GM23338 (cell line): Measurements from ENCODE around the gene GATAD2A. TPM values are rescaled to one million over a fixed set of nuclear protein-coding genes. Genes with fewer than 3 reads are reported as not detected.

Experiments used
- ATAC-seq: fragments of 200-7000 bp; cut with Tn5 transposase; 3 replicates; pipeline ENCODE4 v1.9.1; 2020
- DNase-seq: peaks from one replicate; pipeline ENCODE4 v3.0.0-alpha.2; 2015; ENCODE audit warnings: low spot score
- H2AFZ ChIP-seq: fragments of 200-600 bp; sonication (generic); 2 replicates; pipeline ENCODE4 v1.8.0; 2016; ENCODE audit warnings: antibody characterized with exemption, mild to moderate bottlenecking, moderate library complexity
- H3F3A ChIP-seq: fragments of 200-600 bp; sonication (generic); replicated peaks from 2 replicates; pipeline ENCODE4 v1.8.0; 2017; ENCODE audit warnings: antibody characterized with exemption, mixed run types, low read depth
- H3K27ac ChIP-seq: fragments of 200-600 bp; sonication (generic); 2 replicates; pipeline ENCODE4 v1.6.1; 2016; ENCODE audit warnings: low read depth
- H3K27me3 ChIP-seq: fragments of 200-600 bp; sonication (generic); 2 replicates; pipeline ENCODE4 v1.8.0; 2016; ENCODE audit warnings: mild to moderate bottlenecking, mixed run types, moderate library complexity; ENCODE audit not compliant: insufficient read depth
- H3K36me3 ChIP-seq: fragments of 200-600 bp; sonication (generic); 2 replicates; pipeline ENCODE4 v1.8.0; 2016; ENCODE audit warnings: mild to moderate bottlenecking; ENCODE audit not compliant: insufficient read depth
- H3K4me1 ChIP-seq: fragments of 200-600 bp; sonication (generic); 2 replicates; pipeline ENCODE4 v1.8.0; 2016; ENCODE audit warnings: mild to moderate bottlenecking, moderate library complexity; ENCODE audit not compliant: insufficient read depth
- H3K4me2 ChIP-seq: fragments of 200-600 bp; sonication (generic); 2 replicates; pipeline ENCODE4 v1.7.1; 2017; ENCODE audit warnings: mixed run types
- H3K4me3 ChIP-seq: fragments of 200-600 bp; sonication (generic); 2 replicates; pipeline ENCODE4 v1.6.1; 2016; ENCODE audit warnings: mixed run types
- H3K79me2 ChIP-seq: fragments of 200-600 bp; sonication (generic); replicated peaks from 2 replicates; pipeline ENCODE4 v1.8.0; 2017; ENCODE audit warnings: mild to moderate bottlenecking; ENCODE audit not compliant: insufficient read depth
- H3K9me2 ChIP-seq: fragments of 200-600 bp; sonication (generic); 2 replicates; pipeline ENCODE4 v1.8.0; 2017; ENCODE audit not compliant: insufficient read depth
- H4K20me1 ChIP-seq: fragments of 200-600 bp; sonication (generic); replicated peaks from 2 replicates; pipeline ENCODE4 v1.8.0; 2017; ENCODE audit warnings: mild to moderate bottlenecking; ENCODE audit not compliant: insufficient read depth
- H3K27ac Mint-ChIP-seq: 2 replicates; pipeline ENCODE4 v1.8.0; 2020; ENCODE audit warnings: inconsistent platforms, mild to moderate bottlenecking, moderate library complexity, mixed read lengths
- H3K27me3 Mint-ChIP-seq: 3 replicates; pipeline ENCODE4 v1.8.0; 2022; ENCODE audit warnings: low read depth, mild to moderate bottlenecking, moderate library complexity, mixed read lengths, inconsistent platforms; ENCODE audit not compliant: insufficient read depth, poor library complexity
- H3K36me3 Mint-ChIP-seq: 3 replicates; pipeline ENCODE4 v1.8.0; 2021; ENCODE audit warnings: low read depth, mild to moderate bottlenecking, inconsistent platforms, moderate library complexity, mixed read lengths
- H3K4me1 Mint-ChIP-seq: 3 replicates; pipeline ENCODE4 v1.8.0; 2020; ENCODE audit warnings: mild to moderate bottlenecking, inconsistent platforms, mixed read lengths
- H3K4me3 Mint-ChIP-seq: 3 replicates; pipeline ENCODE4 v1.8.0; 2021; ENCODE audit warnings: moderate library complexity, mild to moderate bottlenecking, inconsistent platforms, mixed read lengths
- H3K9me3 Mint-ChIP-seq: 3 replicates; pipeline ENCODE4 v1.8.0; 2020; ENCODE audit warnings: moderate library complexity, mild to moderate bottlenecking, inconsistent platforms, mixed read lengths
- JUNB ChIP-seq: IDR thresholded peaks from one replicate; pipeline ENCODE4 v1.6.1; 2016; ENCODE audit warnings: antibody characterized with exemption; ENCODE audit not compliant: unreplicated experiment
- NANOG ChIP-seq: IDR thresholded peaks from 2 replicates; pipeline ENCODE4 v1.6.1; 2016; ENCODE audit warnings: antibody characterized with exemption, borderline replicate concordance
- POLR2AphosphoS5 ChIP-seq: IDR thresholded peaks from 2 replicates; pipeline ENCODE4 v1.6.1; 2016; ENCODE audit warnings: antibody characterized with exemption, low read depth
- ZNF114 ChIP-seq: fragments of 250-450 bp; sonication (Bioruptor Pico); IDR thresholded peaks from 2 replicates; pipeline ENCODE4 v1.5.0; 2020; ENCODE audit warnings: mild to moderate bottlenecking, moderate library complexity
- polyA plus RNA-seq: library from polyadenylated mRNA; unstranded; fragments of >200 nt; fragmentation: Nextera tagmentation; extraction: Ambion mirVana; gene quantifications from 2 replicates; pipeline ENCODE4 v1.2.1, GENCODE V29; 2016
- total RNA-seq: library from RNA; depleted of rRNA; stranded (reverse); fragments of >200 nt; shearing (Covaris generic); gene quantifications from 2 replicates; pipeline ENCODE4 v1.2.3, GENCODE V29; 2014
- TF ChIP-seq, protein P1 (sequence below): fragments of 250-450 bp; sonication (Bioruptor Pico); IDR thresholded peaks from 2 replicates; pipeline ENCODE4 v1.5.0; 2020; ENCODE audit warnings: mild to moderate bottlenecking, moderate library complexity

The GATAD2A gene
- total and polyA plus RNA-seq, 2 experiments from 2014 or later, result 40.0 to 151 TPM

DNA sequence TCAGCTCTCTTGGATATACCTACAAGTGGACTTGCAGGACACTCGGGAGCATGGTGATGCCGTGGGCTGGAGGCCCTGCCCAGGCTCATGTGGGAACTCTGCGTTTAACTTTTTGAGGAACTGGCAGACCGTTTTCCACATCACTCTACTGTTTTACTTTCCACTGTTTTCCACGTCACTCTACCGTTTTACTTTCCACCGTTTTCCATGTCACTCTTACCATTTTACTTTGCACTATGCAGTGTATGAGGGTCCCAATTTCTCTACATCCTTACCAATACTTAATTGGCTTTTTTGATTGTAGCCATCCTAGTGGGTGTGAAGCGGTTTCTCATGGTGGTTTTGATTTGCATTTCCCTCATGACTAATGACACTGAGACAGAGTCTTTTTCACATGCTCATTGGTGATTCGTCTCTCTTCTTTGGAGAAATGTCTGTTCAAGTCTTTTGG lies 40.5 kb downstream of the GATAD2A start:
- no peak for TF ChIP-seq POLR2AphosphoS5
- no peak for TF ChIP-seq JUNB
- TF ChIP-seq NANOG, result no peak
- TF ChIP-seq ZNF114, result no peak
- TF ChIP-seq, protein P1, sequence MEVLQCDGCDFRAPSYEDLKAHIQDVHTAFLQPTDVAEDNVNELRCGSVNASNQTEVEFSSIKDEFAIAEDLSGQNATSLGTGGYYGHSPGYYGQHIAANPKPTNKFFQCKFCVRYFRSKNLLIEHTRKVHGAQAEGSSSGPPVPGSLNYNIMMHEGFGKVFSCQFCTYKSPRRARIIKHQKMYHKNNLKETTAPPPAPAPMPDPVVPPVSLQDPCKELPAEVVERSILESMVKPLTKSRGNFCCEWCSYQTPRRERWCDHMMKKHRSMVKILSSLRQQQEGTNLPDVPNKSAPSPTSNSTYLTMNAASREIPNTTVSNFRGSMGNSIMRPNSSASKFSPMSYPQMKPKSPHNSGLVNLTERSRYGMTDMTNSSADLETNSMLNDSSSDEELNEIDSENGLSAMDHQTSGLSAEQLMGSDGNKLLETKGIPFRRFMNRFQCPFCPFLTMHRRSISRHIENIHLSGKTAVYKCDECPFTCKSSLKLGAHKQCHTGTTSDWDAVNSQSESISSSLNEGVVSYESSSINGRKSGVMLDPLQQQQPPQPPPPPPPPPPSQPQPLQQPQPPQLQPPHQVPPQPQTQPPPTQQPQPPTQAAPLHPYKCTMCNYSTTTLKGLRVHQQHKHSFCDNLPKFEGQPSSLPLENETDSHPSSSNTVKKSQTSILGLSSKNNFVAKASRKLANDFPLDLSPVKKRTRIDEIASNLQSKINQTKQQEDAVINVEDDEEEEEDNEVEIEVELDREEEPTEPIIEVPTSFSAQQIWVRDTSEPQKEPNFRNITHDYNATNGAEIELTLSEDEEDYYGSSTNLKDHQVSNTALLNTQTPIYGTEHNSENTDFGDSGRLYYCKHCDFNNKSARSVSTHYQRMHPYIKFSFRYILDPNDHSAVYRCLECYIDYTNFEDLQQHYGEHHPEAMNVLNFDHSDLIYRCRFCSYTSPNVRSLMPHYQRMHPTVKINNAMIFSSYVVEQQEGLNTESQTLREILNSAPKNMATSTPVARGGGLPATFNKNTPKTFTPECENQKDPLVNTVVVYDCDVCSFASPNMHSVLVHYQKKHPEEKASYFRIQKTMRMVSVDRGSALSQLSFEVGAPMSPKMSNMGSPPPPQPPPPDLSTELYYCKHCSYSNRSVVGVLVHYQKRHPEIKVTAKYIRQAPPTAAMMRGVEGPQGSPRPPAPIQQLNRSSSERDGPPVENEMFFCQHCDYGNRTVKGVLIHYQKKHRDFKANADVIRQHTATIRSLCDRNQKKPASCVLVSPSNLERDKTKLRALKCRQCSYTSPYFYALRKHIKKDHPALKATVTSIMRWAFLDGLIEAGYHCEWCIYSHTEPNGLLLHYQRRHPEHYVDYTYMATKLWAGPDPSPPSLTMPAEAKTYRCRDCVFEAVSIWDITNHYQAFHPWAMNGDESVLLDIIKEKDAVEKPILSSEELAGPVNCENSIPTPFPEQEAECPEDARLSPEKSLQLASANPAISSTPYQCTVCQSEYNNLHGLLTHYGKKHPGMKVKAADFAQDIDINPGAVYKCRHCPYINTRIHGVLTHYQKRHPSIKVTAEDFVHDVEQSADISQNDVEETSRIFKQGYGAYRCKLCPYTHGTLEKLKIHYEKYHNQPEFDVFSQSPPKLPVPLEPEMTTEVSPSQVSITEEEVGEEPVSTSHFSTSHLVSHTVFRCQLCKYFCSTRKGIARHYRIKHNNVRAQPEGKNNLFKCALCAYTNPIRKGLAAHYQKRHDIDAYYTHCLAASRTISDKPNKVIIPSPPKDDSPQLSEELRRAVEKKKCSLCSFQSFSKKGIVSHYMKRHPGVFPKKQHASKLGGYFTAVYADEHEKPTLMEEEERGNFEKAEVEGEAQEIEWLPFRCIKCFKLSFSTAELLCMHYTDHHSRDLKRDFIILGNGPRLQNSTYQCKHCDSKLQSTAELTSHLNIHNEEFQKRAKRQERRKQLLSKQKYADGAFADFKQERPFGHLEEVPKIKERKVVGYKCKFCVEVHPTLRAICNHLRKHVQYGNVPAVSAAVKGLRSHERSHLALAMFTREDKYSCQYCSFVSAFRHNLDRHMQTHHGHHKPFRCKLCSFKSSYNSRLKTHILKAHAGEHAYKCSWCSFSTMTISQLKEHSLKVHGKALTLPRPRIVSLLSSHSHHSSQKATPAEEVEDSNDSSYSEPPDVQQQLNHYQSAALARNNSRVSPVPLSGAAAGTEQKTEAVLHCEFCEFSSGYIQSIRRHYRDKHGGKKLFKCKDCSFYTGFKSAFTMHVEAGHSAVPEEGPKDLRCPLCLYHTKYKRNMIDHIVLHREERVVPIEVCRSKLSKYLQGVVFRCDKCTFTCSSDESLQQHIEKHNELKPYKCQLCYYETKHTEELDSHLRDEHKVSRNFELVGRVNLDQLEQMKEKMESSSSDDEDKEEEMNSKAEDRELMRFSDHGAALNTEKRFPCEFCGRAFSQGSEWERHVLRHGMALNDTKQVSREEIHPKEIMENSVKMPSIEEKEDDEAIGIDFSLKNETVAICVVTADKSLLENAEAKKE (CRISPR knock-in tag), result no peak
- 0 out of 2 replicates have a peak overlapping the region, but pooled peaks have one; percentile 28 for H3K27ac Mint-ChIP-seq
- Histone ChIP-seq H3K4me2 (0 out of 2 replicates have a peak overlapping the region, but pooled peaks have one; percentile 9), H3F3A (peaks cover 11% of the 10 kb centered on the region; the same call in 1 of the 2 replicates), H2AFZ (no peak overlapping the region), H3K4me1 (peaks cover 29% of the 10 kb centered on the region), H3K79me2 (peaks cover 100% of the 10 kb centered on the region), H3K27ac (0 out of 2 replicates have a peak overlapping the region, but pooled peaks have one; percentile 84), H4K20me1 (peaks cover 95% of the 10 kb centered on the region), H3K27me3 (no peaks in the 10 kb centered on the region), H3K4me3 (no peak overlapping the region), H3K36me3 (no peaks in the 10 kb centered on the region), H3K9me2 (no peaks in the 10 kb centered on the region)
- no peak overlapping the region for H3K4me3 Mint-ChIP-seq
- peaks cover 3% of the 10 kb centered on the region for H3K27me3 Mint-ChIP-seq
- ATAC-seq (no peak), DNase-seq (no peak)
- peaks cover 6% of the 10 kb centered on the region; the same call in 1 of the 3 replicates for H3K36me3 Mint-ChIP-seq
- no peaks in the 10 kb centered on the region; the same call in 2 of the 3 replicates for H3K9me3 Mint-ChIP-seq
- peaks cover 54% of the 10 kb centered on the region for H3K4me1 Mint-ChIP-seq
